Measurements from ENCODE around the gene FLYWCH2.

DNA sequence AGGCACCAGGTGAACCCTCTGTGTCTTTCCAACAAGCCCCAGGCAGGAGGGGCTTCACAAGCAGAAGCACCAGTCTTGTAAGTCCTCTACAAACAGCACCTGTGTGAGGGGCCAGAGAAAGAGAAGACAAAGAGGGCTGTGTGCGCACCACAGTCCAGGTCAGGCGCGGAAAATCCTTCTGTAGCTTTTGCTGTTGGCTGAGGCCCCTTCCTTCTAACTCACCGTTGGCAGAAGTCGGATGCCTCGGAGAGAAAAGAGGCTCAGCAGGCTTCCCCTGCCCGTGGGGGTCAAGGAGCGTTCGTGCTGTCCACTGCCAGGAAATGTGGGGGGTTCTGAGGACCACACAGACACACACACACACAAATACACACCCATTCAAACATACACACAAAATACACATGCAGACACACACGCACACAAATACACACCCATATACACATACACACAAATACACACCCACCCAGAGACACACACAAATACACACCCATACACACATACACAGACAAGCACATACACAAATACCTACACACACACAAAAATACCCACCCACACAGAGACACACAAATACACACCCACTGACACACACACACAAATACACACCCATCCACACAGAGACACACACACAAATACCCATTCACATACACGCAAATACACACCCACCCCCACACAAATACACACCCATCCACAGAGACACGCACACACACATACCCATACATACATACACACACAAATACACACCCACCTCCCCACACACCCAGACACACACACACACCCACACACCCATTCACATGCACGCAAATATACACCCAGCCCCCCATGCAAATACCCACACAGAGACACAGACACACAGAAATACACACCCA is 46.1 kb upstream of the FLYWCH2 start:
- TF ChIP-seq, protein P1, sequence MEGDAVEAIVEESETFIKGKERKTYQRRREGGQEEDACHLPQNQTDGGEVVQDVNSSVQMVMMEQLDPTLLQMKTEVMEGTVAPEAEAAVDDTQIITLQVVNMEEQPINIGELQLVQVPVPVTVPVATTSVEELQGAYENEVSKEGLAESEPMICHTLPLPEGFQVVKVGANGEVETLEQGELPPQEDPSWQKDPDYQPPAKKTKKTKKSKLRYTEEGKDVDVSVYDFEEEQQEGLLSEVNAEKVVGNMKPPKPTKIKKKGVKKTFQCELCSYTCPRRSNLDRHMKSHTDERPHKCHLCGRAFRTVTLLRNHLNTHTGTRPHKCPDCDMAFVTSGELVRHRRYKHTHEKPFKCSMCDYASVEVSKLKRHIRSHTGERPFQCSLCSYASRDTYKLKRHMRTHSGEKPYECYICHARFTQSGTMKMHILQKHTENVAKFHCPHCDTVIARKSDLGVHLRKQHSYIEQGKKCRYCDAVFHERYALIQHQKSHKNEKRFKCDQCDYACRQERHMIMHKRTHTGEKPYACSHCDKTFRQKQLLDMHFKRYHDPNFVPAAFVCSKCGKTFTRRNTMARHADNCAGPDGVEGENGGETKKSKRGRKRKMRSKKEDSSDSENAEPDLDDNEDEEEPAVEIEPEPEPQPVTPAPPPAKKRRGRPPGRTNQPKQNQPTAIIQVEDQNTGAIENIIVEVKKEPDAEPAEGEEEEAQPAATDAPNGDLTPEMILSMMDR (IDR thresholded peaks at IDR 0.05; ENCODE audit: low read length): no peak
- TF ChIP-seq EZH2 (IDR thresholded peaks at IDR 0.05; ENCODE audit: borderline replicate concordance, low read length): no peak

All from OCI-LY1 (cell line).